GM12878 (cell line): ENCODE measurements around the gene SMPD3. TPM values are rescaled to one million over a fixed set of nuclear protein-coding genes. Genes with fewer than 3 reads are reported as not detected.

Experiments used
- ATAC-seq: fragments of 200-7000 bp; cut with Tn5 transposase; 3 replicates; pipeline ENCODE4 v1.9.1; 2020; ENCODE audit warnings: mild to moderate bottlenecking, moderate library complexity
- BruUV-seq: library from RNA; stranded (reverse); fragments of 400-500 nt; replicated peaks from 2 replicates; lab custom pipeline; 2021; lab: Mats Ljungman, UMichigan
- CTCF ChIA-PET: fragments of 300-600 bp; sonication (Branson Sonifier 250); formaldehyde crosslinking; extraction: SDS; loops from one replicate; lab custom pipeline; 2021; ENCODE audit warnings: inconsistent platforms; lab: Yijun Ruan, JAX
- POLR2A ChIA-PET: fragments of 350-600 bp; formaldehyde crosslinking; extraction: SDS; loops from one replicate; lab custom pipeline; 2021; ENCODE audit warnings: inconsistent platforms; lab: Charles Lee
- RAD21 ChIA-PET: fragments of 300-600 bp; sonication (Branson Sonifier 250); formaldehyde crosslinking; loops from one replicate; lab custom pipeline; 2023; ENCODE audit warnings: antibody characterized with exemption; ENCODE audit not compliant: unreplicated experiment; lab: Charles Lee
- SMC1A ChIA-PET: fragments of 300-600 bp; sonication (Branson Sonifier 250); formaldehyde crosslinking; loops from one replicate; lab custom pipeline; 2023; ENCODE audit not compliant: unreplicated experiment, uncharacterized antibody; lab: Charles Lee
- DNase-seq: peaks from one replicate; pipeline ENCODE4 v3.0.0-alpha.2; 2011; ENCODE audit warnings: low read depth, low spot score
- FAIRE-seq: peaks from 3 replicates; lab custom pipeline; 2011; peaks lifted over from hg19 to GRCh38; lab: Jason Lieb, UNC
- H2AFZ ChIP-seq: 2 replicates; pipeline ENCODE4 v1.6.0; 2011; ENCODE audit warnings: low read depth, low read length, control low read depth; ENCODE audit not compliant: control insufficient read depth
- H3K27ac ChIP-seq: 2 replicates; pipeline ENCODE4 v1.5.1; 2011; ENCODE audit warnings: control low read depth; ENCODE audit not compliant: control insufficient read depth, insufficient read depth
- H3K27me3 ChIP-seq, 2 experiments: replicated peaks in 1 of 2; 2 replicates each; pipeline versions ENCODE4 v1.6.0 to v1.6.1; 2011; ENCODE audit warnings: low read length in 1 of 2; ENCODE audit not compliant: control insufficient read depth in 2 of 2, insufficient read depth in 2 of 2
- H3K36me3 ChIP-seq, 2 experiments: 2 replicates each; pipeline ENCODE4 v1.5.1; 2011; ENCODE audit warnings: low read length in 1 of 2; ENCODE audit not compliant: control insufficient read depth in 2 of 2, insufficient read depth in 2 of 2
- H3K4me1 ChIP-seq: 2 replicates; pipeline ENCODE4 v1.6.1; 2011; ENCODE audit warnings: mild to moderate bottlenecking, low read length, moderate library complexity, mixed read lengths; ENCODE audit not compliant: control insufficient read depth, insufficient read depth
- H3K4me2 ChIP-seq: 2 replicates; pipeline ENCODE4 v1.6.0; 2011; ENCODE audit warnings: control low read depth; ENCODE audit not compliant: control insufficient read depth, insufficient read depth
- H3K4me3 ChIP-seq: fragments of 200-600 bp; sonication (generic); 2 replicates; pipeline ENCODE4 v1.5.1; 2016
- H3K79me2 ChIP-seq: 2 replicates; pipeline ENCODE4 v1.6.0; 2011; ENCODE audit warnings: low read length; ENCODE audit not compliant: control insufficient read depth, insufficient read depth
- H3K9ac ChIP-seq: 2 replicates; pipeline ENCODE4 v1.8.0; 2011; ENCODE audit warnings: low read length, control low read depth, mixed read lengths; ENCODE audit not compliant: control insufficient read depth, insufficient read depth
- H3K9me3 ChIP-seq: replicated peaks from 3 replicates; pipeline ENCODE4 v1.5.1; 2011; ENCODE audit warnings: mild to moderate bottlenecking, low read length; ENCODE audit not compliant: control insufficient read depth, insufficient read depth
- H4K20me1 ChIP-seq: 2 replicates; pipeline ENCODE4 v1.6.0; 2011; ENCODE audit not compliant: control insufficient read depth, insufficient read depth
- BCL11A ChIP-seq: IDR thresholded peaks from 2 replicates; pipeline ENCODE4 v1.6.1; 2011; ENCODE audit warnings: low read depth, low read length
- BRCA1 ChIP-seq: IDR thresholded peaks from 2 replicates; pipeline ENCODE4 v1.6.1; 2011; ENCODE audit warnings: low read depth, low read length, improper control_type of control experiment
- IKZF1 ChIP-seq: fragments of 450-650 bp; conservative IDR thresholded peaks from 2 replicates; pipeline ENCODE4 v1.6.1; 2017; ENCODE audit warnings: antibody characterized with exemption, mild to moderate bottlenecking
- NFYB ChIP-seq: IDR thresholded peaks from 2 replicates; pipeline ENCODE4 v1.6.1; 2011; ENCODE audit warnings: low read depth, mild to moderate bottlenecking, low read length, improper control_type of control experiment, moderate library complexity; ENCODE audit not compliant: insufficient read depth
- TBL1XR1 ChIP-seq: IDR thresholded peaks from 2 replicates; pipeline ENCODE4 v1.6.1; 2012; ENCODE audit warnings: low read depth, low read length, improper control_type of control experiment
- WGBS: methylation state at CpG from one replicate; pipeline ENCODE4 v1.1.6; 2016; ENCODE audit warnings: low lambda C conversion rate; ENCODE audit not compliant: insufficient replicate concordance, insufficient coverage; ENCODE audit errors: missing lambda C conversion rate; 5-methylcytosine and 5-hydroxymethylcytosine counted together
- in situ Hi-C: fragments of 300-500 bp; cut with MboI; formaldehyde crosslinking; loops from 9 replicates; pipeline ENCODE4 v1.14.3; 2018; ENCODE audit warnings: mixed read lengths
- intact Hi-C: fragments of 100-400 bp; cut with micrococcal nuclease; formaldehyde crosslinking; loops from one replicate; pipeline ENCODE4 v1.14.2; 2022; ENCODE audit not compliant: unreplicated experiment
- polyA plus RNA-seq, 11 experiments: library from polyadenylated mRNA; depleted of rRNA in 4 of 11; unstranded in 6 of 11; stranded (reverse) in 5 of 11; fragments of >200 nt; fragmentation: Nextera tagmentation in 4 of 11; fragmentation: Illumina TruSeq in 1 of 11; extraction: Ambion mirVana in 4 of 11; extraction: Trizol in 1 of 11; gene quantifications; 1 replicate in 1 of 11; 2 replicates in 10 of 11; pipeline versions ENCODE4 v1.2.1 to v1.2.3, GENCODE V29; 2011 to 2016; ENCODE audit warnings: inconsistent platforms in 2 of 11, missing spikeins in 2 of 11, low read depth in 1 of 11
- total RNA-seq, 4 experiments: library from RNA; depleted of rRNA in 3 of 4; stranded (reverse); fragments of >200 nt in 3 of 4; fragmentation: Illumina TruSeq in 1 of 4; extraction: Trizol in 1 of 4; gene quantifications; 2 replicates each; pipeline versions ENCODE4 v1.2.1 to v1.2.3, GENCODE V29; 2013 to 2021
- TF ChIP-seq, protein P1 (sequence below): fragments of 450-650 bp; IDR thresholded peaks from 2 replicates; pipeline ENCODE4 v1.6.1; 2018; ENCODE audit warnings: borderline replicate concordance, mild to moderate bottlenecking; ENCODE audit not compliant: partially characterized antibody

SMPD3 gene
- total and polyA plus RNA-seq, 10 of the 15 experiments (the other 5 are each of a cell fraction or from before 2014, with no cell fraction given) = 0.04 to 2.0 (median 1.2) TPM

DNA sequence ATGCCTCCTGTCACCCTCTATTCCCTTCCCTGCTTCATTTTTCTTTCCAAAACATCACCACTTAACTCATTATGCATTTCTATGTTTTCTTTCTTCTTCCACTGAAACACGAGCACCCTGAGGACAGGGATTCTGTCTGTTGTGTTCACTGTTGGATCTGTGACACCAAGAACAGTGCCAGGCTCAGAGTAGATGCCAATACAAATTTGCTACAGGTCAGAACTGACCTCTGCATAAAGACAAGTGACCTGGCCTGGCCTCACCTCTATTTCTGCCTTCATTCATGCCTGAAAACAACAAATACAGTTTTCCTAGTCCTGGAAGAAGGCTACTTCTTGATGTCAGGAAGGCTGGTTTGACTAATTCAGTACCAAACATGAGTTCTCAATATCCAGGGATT, 45.1 kb downstream of the SMPD3 start:
- POLR2A ChIA-PET = no interaction called here
- BruUV-seq = no TSS peak

DNA sequence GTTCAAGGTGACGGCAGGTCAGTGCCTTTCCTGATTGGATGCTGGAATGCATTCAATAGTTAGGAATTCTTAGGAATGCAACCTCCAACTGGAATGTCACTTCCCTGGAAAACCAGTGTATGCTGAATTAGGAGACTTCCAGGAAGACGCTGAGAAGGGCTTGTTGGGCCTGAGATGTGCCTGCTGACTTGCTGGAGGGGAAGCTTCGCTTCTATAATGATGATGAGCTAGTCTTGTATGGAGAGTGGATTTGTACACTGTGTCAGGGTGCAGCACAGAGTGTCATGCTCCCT, 45.6 kb downstream of the SMPD3 start:
- CTCF ChIA-PET = interaction anchor here (0.7 to 1.1 kb wide), 3 partner anchors 16 to 118 kb away, joined by 3 read pairs; no protein-coding TSS in a partner anchor
- no peaks in the 10 kb centered on the region for H3K4me1 ChIP-seq
- H2AFZ ChIP-seq = no peak overlapping the region
- ATAC-seq = no peak; the same call in 2 of the 3 replicates
- H3K9ac ChIP-seq = no peak overlapping the region
- no peak for DNase-seq
- H3K27me3 ChIP-seq = no peaks in the 10 kb centered on the region
- no peaks in the 10 kb centered on the region for H3K36me3 ChIP-seq
- RAD21 ChIA-PET = no interaction called here
- TF ChIP-seq, protein P1, sequence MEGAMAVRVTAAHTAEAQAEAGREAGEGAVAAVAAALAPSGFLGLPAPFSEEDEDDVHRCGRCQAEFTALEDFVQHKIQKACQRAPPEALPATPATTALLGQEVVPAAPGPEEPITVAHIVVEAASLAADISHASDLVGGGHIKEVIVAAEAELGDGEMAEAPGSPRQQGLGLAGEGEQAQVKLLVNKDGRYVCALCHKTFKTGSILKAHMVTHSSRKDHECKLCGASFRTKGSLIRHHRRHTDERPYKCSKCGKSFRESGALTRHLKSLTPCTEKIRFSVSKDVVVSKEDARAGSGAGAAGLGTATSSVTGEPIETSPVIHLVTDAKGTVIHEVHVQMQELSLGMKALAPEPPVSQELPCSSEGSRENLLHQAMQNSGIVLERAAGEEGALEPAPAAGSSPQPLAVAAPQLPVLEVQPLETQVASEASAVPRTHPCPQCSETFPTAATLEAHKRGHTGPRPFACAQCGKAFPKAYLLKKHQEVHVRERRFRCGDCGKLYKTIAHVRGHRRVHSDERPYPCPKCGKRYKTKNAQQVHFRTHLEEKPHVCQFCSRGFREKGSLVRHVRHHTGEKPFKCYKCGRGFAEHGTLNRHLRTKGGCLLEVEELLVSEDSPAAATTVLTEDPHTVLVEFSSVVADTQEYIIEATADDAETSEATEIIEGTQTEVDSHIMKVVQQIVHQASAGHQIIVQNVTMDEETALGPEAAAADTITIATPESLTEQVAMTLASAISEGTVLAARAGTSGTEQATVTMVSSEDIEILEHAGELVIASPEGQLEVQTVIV = no peak
- TF ChIP-seq NFYB (0 out of 2 replicates have a peak, but pooled peaks have one; percentile 9), BCL11A (no peak)
- no peaks in the 10 kb centered on the region for H3K9me3 ChIP-seq
- intact Hi-C loops (no loop called here), in situ Hi-C loops (no loop called here)
- no peaks in the 10 kb centered on the region for H3K79me2 ChIP-seq
- no peak overlapping the region for H3K4me3 ChIP-seq
- FAIRE-seq = no peak
- SMC1A ChIA-PET = interaction anchor here (0.7 kb wide), 1 partner anchor 823 kb away, joined by 3 read pairs; no protein-coding TSS in a partner anchor
- no peak overlapping the region for H3K4me2 ChIP-seq
- POLR2A ChIA-PET = no interaction called here
- BruUV-seq = no TSS peak
- no peak overlapping the region for H3K27ac ChIP-seq
- 59% methylated on average over 3 of the region's 3 CpGs for WGBS
- H4K20me1 ChIP-seq = no peaks in the 10 kb centered on the region

More for the DNA sequence above, 45.1 kb downstream of the SMPD3 start:
- no peaks in the 10 kb centered on the region for H3K36me3 ChIP-seq
- no peak overlapping the region for H3K9ac ChIP-seq
- DNase-seq = no peak
- TF ChIP-seq IKZF1 (no peak), TBL1XR1 (no peak), BRCA1 (no peak)
- ChIA-PET SMC1A (interaction anchor here (0.7 kb wide), 1 partner anchor 824 kb away, joined by 3 read pairs; no protein-coding TSS in a partner anchor), CTCF (interaction anchor here (0.7 to 1.2 kb wide), 4 partner anchors 9 to 118 kb away, joined by 3 read pairs; no protein-coding TSS in a partner anchor), RAD21 (no interaction called here)
- no peak overlapping the region for H3K27ac ChIP-seq
- intact Hi-C loops = no loop called here
- no peak for ATAC-seq
- in situ Hi-C loops = no loop called here
- 0% methylated on average over 1 of the region's 1 CpG for WGBS
- H3K4me1 ChIP-seq = no peaks in the 10 kb centered on the region
- H3K4me3 ChIP-seq = no peak overlapping the region
- H3K27me3 ChIP-seq = no peaks in the 10 kb centered on the region
- H3K9me3 ChIP-seq = no peaks in the 10 kb centered on the region
- no peak for FAIRE-seq
- no peak overlapping the region for H2AFZ ChIP-seq
- no peaks in the 10 kb centered on the region for H4K20me1 ChIP-seq
- H3K4me2 ChIP-seq = no peak overlapping the region
- H3K79me2 ChIP-seq = no peaks in the 10 kb centered on the region
